Frontal cortex (tissue), 4 donors: ENCODE results near the gene MLXIP. TPM values are rescaled to one million over a fixed set of nuclear protein-coding genes. Genes with fewer than 3 reads are reported as not detected.
"Not testable (repeated sequence)": the region's sequence is repeated elsewhere in the genome, so short reads cannot be mapped to it uniquely, and the experiment has no call there.

Experiments
- DNase-seq, 2 donors: peaks; one replicate each; pipeline ENCODE4 v3.0.0; 2012; ENCODE audit warnings: low spot score in 2 of 2
- FAIRE-seq: peaks from 2 replicates; lab custom pipeline; 2012; peaks lifted over from hg19 to GRCh38; lab: Jason Lieb, UNC
- total RNA-seq: library from RNA; depleted of rRNA; stranded (reverse); fragments of >200 nt; gene quantifications from one replicate; pipeline ENCODE4 v1.2.3, GENCODE V29; 2014
- donor health status: control.
- donor health status: control.
- donor health status: control.

Gene MLXIP
- total RNA-seq, 1 donor from 2014 or later, result 6.9 TPM

- not testable (repeated sequence) for FAIRE-seq, DNase-seq
Measured at GRCh38 chr12:122121341-122121740, 42.8 kb downstream of the MLXIP start.

- FAIRE-seq, result no peak
- DNase-seq, result no peak
Measured at GRCh38 chr12:122121745-122122144, 43.2 kb downstream of the MLXIP start.

- peak; percentile 66 to 73 for DNase-seq
- no peak for FAIRE-seq
Measured at GRCh38 chr12:122123051-122123760, 44.6 kb downstream of the MLXIP start.

GRCh38 chr12:122123761-122124145, 45.2 kb downstream of the MLXIP start:
- DNase-seq, result no peak
- no peak for FAIRE-seq

GRCh38 chr12:122124370-122124769, 45.8 kb downstream of the MLXIP start:
- DNase-seq, result no peak
- FAIRE-seq, result no peak

- FAIRE-seq, result no peak
Measured at GRCh38 chr12:122125452-122126341, 47.1 kb downstream of the MLXIP start.

GRCh38 chr12:122126342-122126635, 47.7 kb downstream of the MLXIP start:
- DNase-seq (no peak), FAIRE-seq (no peak)

More at GRCh38 chr12:122125452-122126341, 47.1 kb downstream of the MLXIP start:
- DNase-seq, result no peak

- DNase-seq (no peak), FAIRE-seq (no peak)
Measured at GRCh38 chr12:122126713-122127597, 48.4 kb downstream of the MLXIP start.

- FAIRE-seq, result no peak
- DNase-seq, result no peak
Measured at GRCh38 chr12:122127839-122128238, 49.3 kb downstream of the MLXIP start.

- DNase-seq (no peak), FAIRE-seq (no peak)
Measured at GRCh38 chr12:122128481-122128880, 49.9 kb downstream of the MLXIP start.

- DNase-seq (no peak), FAIRE-seq (no peak)
Measured at GRCh38 chr12:122129131-122129530, 50.6 kb downstream of the MLXIP start.

GRCh38 chr12:122130150-122130549, 51.6 kb downstream of the MLXIP start:
- DNase-seq (no peak), FAIRE-seq (no peak)

GRCh38 chr12:122133192-122133950, 54.8 kb downstream of the MLXIP start:
- FAIRE-seq, result no peak
- DNase-seq, result no peak

GRCh38 chr12:122135437-122136031, 57.0 kb downstream of the MLXIP start:
- no peak for FAIRE-seq
- DNase-seq, result no peak

GRCh38 chr12:122137229-122137628, 58.7 kb downstream of the MLXIP start:
- DNase-seq (no peak), FAIRE-seq (no peak)

GRCh38 chr12:122137681-122138080, 59.1 kb downstream of the MLXIP start:
- FAIRE-seq (no peak), DNase-seq (no peak)

- DNase-seq (no peak), FAIRE-seq (no peak)
Measured at GRCh38 chr12:122138181-122138580, 59.6 kb downstream of the MLXIP start.

GRCh38 chr12:122138616-122139015, 60.1 kb downstream of the MLXIP start:
- FAIRE-seq (no peak), DNase-seq (no peak)

- no peak for DNase-seq
- no peak for FAIRE-seq
Measured at GRCh38 chr12:122139266-122139665, 60.7 kb downstream of the MLXIP start.
